NB4 (cell line): ENCODE measurements around the gene GTF2F1.
"Not testable (repeated sequence)": the region's sequence is repeated elsewhere in the genome, so short reads cannot be mapped to it uniquely, and the experiment has no call there.

Experiments
- DNase-seq: peaks from one replicate; pipeline ENCODE4 v3.0.0; 2010; ENCODE audit warnings: low read depth
- H3K4me3 ChIP-seq: one replicate; pipeline ENCODE4 v1.5.1; 2011; ENCODE audit warnings: mild to moderate bottlenecking, low read depth, low read length, moderate library complexity
- CTCF ChIP-seq: IDR thresholded peaks from one replicate; pipeline ENCODE4 v1.5.1; 2012; ENCODE audit warnings: low read depth, low read length
- MAX ChIP-seq: IDR thresholded peaks from 2 replicates; pipeline ENCODE4 v1.6.1; 2011; ENCODE audit warnings: low read depth, low read length
- MYC ChIP-seq: IDR thresholded peaks from 2 replicates; pipeline ENCODE4 v1.6.1; 2011; ENCODE audit warnings: low read depth, low read length
- POLR2A ChIP-seq: IDR thresholded peaks from 2 replicates; pipeline ENCODE4 v1.6.1; 2011; ENCODE audit warnings: mild to moderate bottlenecking; ENCODE audit not compliant: insufficient read length; ENCODE audit errors: extremely low read depth

GTF2F1 gene

GRCh38 chr19:6433165-6433564 is 40.2 kb upstream of the GTF2F1 start:
- DNase-seq: no peak
- TF ChIP-seq POLR2A (no peak), MYC (no peak), MAX (no peak), CTCF (no peak)
- H3K4me3 ChIP-seq: no peak overlapping the region

GRCh38 chr19:6431891-6432290 is 38.9 kb upstream of the GTF2F1 start:
- TF ChIP-seq MYC (no peak), CTCF (no peak), POLR2A (no peak), MAX (no peak)
- no peak overlapping the region for H3K4me3 ChIP-seq
- DNase-seq: no peak

DNA sequence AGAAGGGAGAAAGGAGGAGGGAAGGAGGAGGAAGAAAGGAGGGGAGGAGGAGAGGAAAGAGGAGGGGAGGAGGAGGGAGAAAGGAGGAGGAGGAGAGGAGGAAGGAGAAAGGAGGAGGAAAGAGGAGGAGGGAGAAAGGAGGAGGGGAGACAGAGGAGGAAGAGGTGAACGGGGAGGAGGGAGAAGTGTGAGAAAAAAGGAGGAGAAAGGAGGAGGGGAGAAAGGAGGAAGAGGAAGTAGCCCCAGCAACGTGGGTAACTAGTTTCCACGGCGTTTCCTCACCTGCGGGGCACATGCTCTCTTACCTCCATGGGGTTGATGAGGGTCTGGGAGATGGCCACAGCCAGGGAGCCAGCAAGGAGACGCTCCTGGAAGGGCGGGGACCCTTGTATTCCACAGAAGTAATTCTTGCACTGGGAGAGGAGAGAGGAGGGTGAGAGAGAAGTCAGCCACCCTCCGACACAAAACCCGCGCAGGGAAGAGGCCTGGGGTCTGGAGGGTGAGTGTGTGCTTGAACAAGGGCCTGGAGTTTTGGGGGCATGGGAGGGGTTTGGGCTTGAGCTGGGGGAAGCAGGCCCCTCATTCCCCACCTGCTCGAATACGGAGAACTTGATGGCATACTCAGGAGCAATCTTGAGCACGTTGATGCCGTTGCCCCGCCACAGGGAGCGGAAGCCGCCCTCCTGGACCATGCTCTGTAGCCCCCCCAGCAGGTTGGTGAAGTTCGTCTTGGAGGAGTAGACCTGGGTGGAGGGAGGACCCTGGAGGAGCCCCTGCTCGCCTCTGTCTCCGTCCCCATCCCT is 36.7 kb upstream of the GTF2F1 start:
- DNase-seq: no peak
- no peak overlapping the region for H3K4me3 ChIP-seq
- TF ChIP-seq MAX (peak; percentile 27; the same call in 1 of the 2 replicates), CTCF (no peak)

GRCh38 chr19:6428692-6429418 is 35.9 kb upstream of the GTF2F1 start:
- H3K4me3 ChIP-seq, DNase-seq: not testable (repeated sequence)

GRCh38 chr19:6427131-6427530 is 34.2 kb upstream of the GTF2F1 start:
- no peak overlapping the region for H3K4me3 ChIP-seq
- DNase-seq: no peak
- no peak for TF ChIP-seq CTCF
- no peak for TF ChIP-seq MAX
- no peak for TF ChIP-seq MYC
- no peak for TF ChIP-seq POLR2A

DNA sequence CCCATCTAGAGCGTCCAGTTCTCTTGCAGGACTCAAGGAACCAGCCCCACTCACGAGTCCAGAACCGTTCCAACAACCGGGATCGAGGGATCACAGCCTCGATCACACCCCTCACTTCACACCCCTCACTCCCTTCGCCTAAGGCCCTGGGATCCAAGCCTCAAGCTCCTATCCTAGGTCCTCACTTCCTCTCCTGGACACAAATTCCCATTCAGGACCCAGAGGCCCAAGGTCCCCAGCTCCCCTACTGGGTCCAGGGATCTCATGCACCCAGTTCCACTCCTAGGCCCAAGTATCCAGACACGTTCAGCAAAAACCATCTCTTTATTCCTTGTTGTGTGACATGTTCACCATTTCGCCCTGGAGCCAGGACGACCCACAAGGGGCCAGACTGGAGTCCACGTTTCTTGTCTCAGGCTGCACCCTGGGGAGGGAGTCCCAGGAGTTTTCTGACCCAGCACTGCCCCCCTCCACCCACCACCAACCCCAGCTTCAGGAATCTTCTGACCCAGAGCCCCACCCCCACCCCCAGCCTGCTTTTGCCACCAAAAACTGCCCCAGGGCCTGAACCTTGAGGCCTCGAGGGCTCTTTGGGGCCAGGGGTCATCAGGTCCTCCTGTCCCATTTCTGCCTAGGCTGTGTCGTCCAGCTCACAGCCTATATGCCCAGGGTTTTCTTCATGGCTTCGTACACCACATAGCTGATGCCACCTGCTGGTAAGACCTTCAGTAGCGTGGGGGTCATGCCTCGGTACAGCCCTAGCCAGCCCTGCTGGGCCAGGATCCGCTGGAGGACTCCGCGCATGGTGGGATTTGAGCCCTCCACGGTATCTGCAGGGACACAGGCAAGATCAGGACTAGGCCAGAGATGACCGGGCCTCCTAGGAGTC is 33.0 kb upstream of the GTF2F1 start:
- TF ChIP-seq CTCF: peak; percentile 43
- TF ChIP-seq MAX: no peak
- TF ChIP-seq MYC: no peak; the same call in 1 of the 2 replicates
- peak; percentile 66 for DNase-seq
- no peak overlapping the region for H3K4me3 ChIP-seq
